Gastroesophageal sphincter (tissue), 3 donors: ENCODE data around the gene ITGB2.

ENCODE experiments used
- CTCF ChIP-seq, 4 experiments: fragments of 200-600 bp in 2 of 4; fragments of 450-650 bp in 2 of 4; sonication (generic) in 1 of 4; IDR thresholded peaks; one replicate each; pipeline ENCODE4 v1.5.1; 2017 to 2019; ENCODE audit warnings: antibody characterized with exemption in 4 of 4, mild to moderate bottlenecking in 2 of 4, moderate library complexity in 2 of 4
- EP300 ChIP-seq: sonication (generic); formaldehyde crosslinking; IDR thresholded peaks from one replicate; pipeline ENCODE4 v1.6.1; 2017; ENCODE audit warnings: antibody characterized with exemption, mild to moderate bottlenecking
- POLR2A ChIP-seq, 2 donors: fragments of 450-650 bp; IDR thresholded peaks; one replicate each; pipeline ENCODE4 v1.6.1; 2017; ENCODE audit warnings: antibody characterized with exemption in 2 of 2, mild to moderate bottlenecking in 2 of 2, moderate library complexity in 1 of 2
- POLR2AphosphoS5 ChIP-seq: sonication (generic); formaldehyde crosslinking; IDR thresholded peaks from one replicate; pipeline ENCODE4 v1.6.1; 2017; ENCODE audit warnings: antibody characterized with exemption

GRCh38 chr21:44858291-44858690, 62.4 kb downstream of the ITGB2 start:
- TF ChIP-seq CTCF (IDR thresholded peaks at IDR 0.05) (no peak), POLR2A (IDR thresholded peaks at IDR 0.05) (no peak), POLR2AphosphoS5 (no peak), EP300 (no peak)
